ENCODE data around the gene CACNA1S. TPM values are rescaled to one million over a fixed set of nuclear protein-coding genes. Genes with fewer than 3 reads are reported as not detected.

Gene CACNA1S
- total and polyA plus RNA-seq, 8 donors: under 0.01 to 0.18 TPM; not detected in 6

GRCh38 chr1:201122321-201122957 lies 10.2 kb upstream of the CACNA1S start:
- H3K4me1 ChIP-seq: peaks cover 0 to 27% (median 19%) of the 10 kb centered on the region in 4 donors
- TF ChIP-seq EP300 (IDR thresholded peaks at IDR 0.05): no peak
- TF ChIP-seq POLR2AphosphoS5 (IDR thresholded peaks at IDR 0.05): no peak
- no peak for TF ChIP-seq POLR2A (IDR thresholded peaks at IDR 0.05)
- peaks cover 0 to 43% (median 0%) of the 10 kb centered on the region in 3 donors for H3K27me3 ChIP-seq
- H3K27ac ChIP-seq: no peak overlapping the region
- H3K4me3 ChIP-seq: no peak overlapping the region
- intact Hi-C loops (cut with DNase I; ENCODE audit: low total_unique reads): no loop called here
- 85 to 94% (median 88%) methylated on average over 10 of the region's 10 CpGs for WGBS, 5 donors
- no peaks in the 10 kb centered on the region for H3K9me3 ChIP-seq
- DNase-seq: no peak
- no peaks in the 10 kb centered on the region for H3K36me3 ChIP-seq

- intact Hi-C loops (cut with DNase I; ENCODE audit: low total_unique reads): no loop called here
- Histone ChIP-seq H3K4me1 (peaks cover 6 to 18% (median 11%) of the 10 kb centered on the region in 4 donors), H3K4me3 (no peak overlapping the region), H3K27ac (no peak overlapping the region), H3K36me3 (no peaks in the 10 kb centered on the region), H3K9me3 (no peaks in the 10 kb centered on the region), H3K27me3 (peaks cover 0 to 55% (median 11%) of the 10 kb centered on the region in 3 donors)
- TF ChIP-seq POLR2A (IDR thresholded peaks at IDR 0.05) (no peak), CTCF (IDR thresholded peaks at IDR 0.05) (peak in 1 of 7 experiments; percentile 33)
- peak; percentile 35 to 60 for DNase-seq
- 28 to 45% (median 34%) methylated on average over 14 of the region's 14 CpGs for WGBS, 5 donors
Measured at GRCh38 chr1:201119206-201120197, 7.3 kb upstream of the CACNA1S start.

- intact Hi-C loops (cut with DNase I; ENCODE audit: low total_unique reads): no loop called here
- TF ChIP-seq POLR2A (IDR thresholded peaks at IDR 0.05) (no peak), POLR2AphosphoS5 (IDR thresholded peaks at IDR 0.05) (no peak), EP300 (IDR thresholded peaks at IDR 0.05) (no peak), CTCF (IDR thresholded peaks at IDR 0.05) (no peak)
- peaks cover 11 to 28% (median 18%) of the 10 kb centered on the region in 4 donors for H3K4me1 ChIP-seq
- H3K4me3 ChIP-seq: no peak overlapping the region
- DNase-seq: no peak
- H3K36me3 ChIP-seq: no peaks in the 10 kb centered on the region
- H3K9me3 ChIP-seq: no peaks in the 10 kb centered on the region
- 88 to 98% (median 94%) methylated on average over 2 of the region's 2 CpGs for WGBS, 5 donors
- H3K27ac ChIP-seq: no peak overlapping the region
- peaks cover 0 to 46% (median 13%) of the 10 kb centered on the region in 3 donors for H3K27me3 ChIP-seq
Measured at GRCh38 chr1:201116091-201116490, 3.9 kb upstream of the CACNA1S start.

- peak overlapping the region in 3 of 4 donors; percentile 51 to 75 (median 70) for H3K4me3 ChIP-seq
- DNase-seq: no peak
- no peak overlapping the region for H3K27ac ChIP-seq
- no peaks in the 10 kb centered on the region for H3K36me3 ChIP-seq
- WGBS, 5 donors: 93 to 98% (median 96%) methylated on average over 8 to 25 of the region's 25 CpGs
- TF ChIP-seq POLR2A (IDR thresholded peaks at IDR 0.05) (no peak), EP300 (IDR thresholded peaks at IDR 0.05) (no peak), POLR2AphosphoS5 (IDR thresholded peaks at IDR 0.05) (no peak), CTCF (IDR thresholded peaks at IDR 0.05) (no peak)
- peaks cover 11 to 28% (median 18%) of the 10 kb centered on the region in 4 donors for H3K4me1 ChIP-seq
- H3K9me3 ChIP-seq: no peaks in the 10 kb centered on the region
- peaks cover 0 to 44% (median 13%) of the 10 kb centered on the region in 3 donors for H3K27me3 ChIP-seq
- intact Hi-C loops (cut with DNase I; ENCODE audit: low total_unique reads): no loop called here
Measured at GRCh38 chr1:201115390-201115937, 3.2 kb upstream of the CACNA1S start.
